Stimulated activated CD4-positive, alpha-beta T cell treated with anti-CD3 and anti-CD28 coated beads, Interleukin-2, amount 100 ng/mL, for 48 hours (primary cell): ENCODE measurements around the gene KCNH2.
A peak's percentile ranks its signal among the peaks of the same experiment; 100 is the strongest.
"Not testable (repeated sequence)": the region's sequence is repeated elsewhere in the genome, so short reads cannot be mapped to it uniquely, and the experiment has no call there.

Experiments used
- DNase-seq, 2 donors: peaks; one replicate each; pipeline ENCODE4 v3.0.0-alpha.2; 2020

The KCNH2 gene

GRCh38 chr7:151012031-151012692 is 34.0 kb upstream of the KCNH2 start:
- no peak for DNase-seq

GRCh38 chr7:151011616-151012015 is 33.5 kb upstream of the KCNH2 start:
- not testable (repeated sequence) for DNase-seq

- DNase-seq: no peak
These were observed 32.9 kb upstream of the KCNH2 start for GRCh38 chr7:151011097-151011409.

- DNase-seq: no peak
These were observed 32.4 kb upstream of the KCNH2 start for GRCh38 chr7:151010307-151011096.

- DNase-seq: no peak
These were observed 31.9 kb upstream of the KCNH2 start for GRCh38 chr7:151010037-151010306.

GRCh38 chr7:151009327-151010036 is 31.4 kb upstream of the KCNH2 start:
- no peak for DNase-seq

- DNase-seq: peak; percentile 83 to 90
These were observed 30.6 kb upstream of the KCNH2 start for GRCh38 chr7:151008511-151009323.

GRCh38 chr7:151008143-151008510 is 30.0 kb upstream of the KCNH2 start:
- DNase-seq: no peak

- DNase-seq: no peak
These were observed 29.4 kb upstream of the KCNH2 start for GRCh38 chr7:151007469-151007898.

- DNase-seq: no peak
These were observed 28.6 kb upstream of the KCNH2 start for GRCh38 chr7:151006590-151007300.

- DNase-seq: no peak
These were observed 27.4 kb upstream of the KCNH2 start for GRCh38 chr7:151005566-151005965.

GRCh38 chr7:151003572-151003971 is 25.5 kb upstream of the KCNH2 start:
- no peak for DNase-seq

GRCh38 chr7:151001546-151001945 is 23.4 kb upstream of the KCNH2 start:
- DNase-seq: no peak

GRCh38 chr7:151000897-151001495 is 22.9 kb upstream of the KCNH2 start:
- DNase-seq: no peak

- DNase-seq: no peak
These were observed 21.5 kb upstream of the KCNH2 start for GRCh38 chr7:150999497-151000230.

GRCh38 chr7:150999001-150999400 is 20.9 kb upstream of the KCNH2 start:
- DNase-seq: no peak

- no peak for DNase-seq
These were observed 20.2 kb upstream of the KCNH2 start for GRCh38 chr7:150998341-150998740.

- no peak for DNase-seq
These were observed 19.7 kb upstream of the KCNH2 start for GRCh38 chr7:150997817-150998216.

GRCh38 chr7:150997075-150997511 is 19.0 kb upstream of the KCNH2 start:
- DNase-seq: no peak

GRCh38 chr7:150996376-150997074 is 18.4 kb upstream of the KCNH2 start:
- no peak for DNase-seq
